ENCODE results near the gene ZNF664. TPM values are rescaled to one million over a fixed set of nuclear protein-coding genes. Genes with fewer than 3 reads are reported as not detected.

Gene ZNF664
- total RNA-seq, 2 experiments from 2014 or later, result 13.4 to 19.0 TPM

GRCh38 chr12:124030008-124030407, 57.0 kb downstream of the ZNF664 start:
- intact Hi-C loops (cut with DNase I, micrococcal nuclease), result loop anchor here in 1 of 2 experiments (10.0 kb wide), 1 partner anchor 535 kb away; the partner anchor contains the start of gene NCOR2
- Mint-ChIP-seq H3K36me3 (ENCODE audit: low read depth) (no peaks in the 10 kb centered on the region), H3K4me3 (no peak overlapping the region), H3K27ac (no peak overlapping the region), H3K4me1 (ENCODE audit: low read depth) (no peaks in the 10 kb centered on the region), H3K27me3 (no peaks in the 10 kb centered on the region), H3K9me3 (no peaks in the 10 kb centered on the region)
- DNase-seq (no peak), ATAC-seq (ENCODE audit: poor library complexity) (no peak)
- H3K4me3 ChIP-seq (ENCODE audit: low read length), result no peak overlapping the region
- ChIA-PET POLR2A (no interaction called here), CTCF (no interaction called here)
- TF ChIP-seq CTCF (IDR thresholded peaks at IDR 0.05), result no peak
- peaks cover 4% of the 10 kb centered on the region for H3K4me1 ChIP-seq (ENCODE audit: insufficient read depth, low read length)
- H3K9me3 ChIP-seq (ENCODE audit: control insufficient read depth in 1 of 2, insufficient read depth in 1 of 2, low read length in 2 of 2), result no peaks in the 10 kb centered on the region
- H3K36me3 ChIP-seq (ENCODE audit: insufficient read depth, low read length), result no peaks in the 10 kb centered on the region
- no peaks in the 10 kb centered on the region for H3K27me3 ChIP-seq (ENCODE audit: control insufficient read depth in 1 of 2, insufficient read depth in 2 of 2, low read length in 2 of 2)
- H3K27ac ChIP-seq (ENCODE audit: low read depth in 1 of 2, low read length in 2 of 2), result no peak overlapping the region

- POLR2A ChIA-PET, result no interaction called here
- no peaks in the 10 kb centered on the region for H3K9me3 ChIP-seq (ENCODE audit: control insufficient read depth in 1 of 2, insufficient read depth in 1 of 2, low read length in 2 of 2)
Measured at GRCh38 chr12:124030510-124030909, 57.5 kb downstream of the ZNF664 start.

GRCh38 chr12:124031058-124031457, 58.0 kb downstream of the ZNF664 start:
- Histone ChIP-seq H3K9me3 (ENCODE audit: control insufficient read depth in 1 of 2, insufficient read depth in 1 of 2, low read length in 2 of 2) (no peaks in the 10 kb centered on the region), H3K36me3 (ENCODE audit: insufficient read depth, low read length) (no peaks in the 10 kb centered on the region), H3K4me3 (ENCODE audit: low read length) (no peak overlapping the region), H3K27me3 (ENCODE audit: control insufficient read depth in 1 of 2, insufficient read depth in 2 of 2, low read length in 2 of 2) (no peaks in the 10 kb centered on the region), H3K27ac (ENCODE audit: low read depth in 1 of 2, low read length in 2 of 2) (no peak overlapping the region), H3K4me1 (ENCODE audit: insufficient read depth, low read length) (peaks cover 4% of the 10 kb centered on the region)
- DNase-seq (no peak), ATAC-seq (ENCODE audit: poor library complexity) (no peak)
- Mint-ChIP-seq H3K4me1 (ENCODE audit: low read depth) (no peaks in the 10 kb centered on the region), H3K27me3 (no peaks in the 10 kb centered on the region), H3K9me3 (no peaks in the 10 kb centered on the region), H3K4me3 (no peak overlapping the region), H3K36me3 (ENCODE audit: low read depth) (no peaks in the 10 kb centered on the region), H3K27ac (no peak overlapping the region)
- CTCF ChIA-PET, result no interaction called here
- intact Hi-C loops (cut with DNase I, micrococcal nuclease), result loop anchor here in 1 of 2 experiments (10.0 kb wide), 1 partner anchor 534 kb away; the partner anchor contains the start of gene NCOR2
- no peak for TF ChIP-seq CTCF (IDR thresholded peaks at IDR 0.05)
- POLR2A ChIA-PET, result no interaction called here

More at GRCh38 chr12:124030510-124030909, 57.5 kb downstream of the ZNF664 start:
- Mint-ChIP-seq H3K4me3 (no peak overlapping the region), H3K36me3 (ENCODE audit: low read depth) (no peaks in the 10 kb centered on the region), H3K27ac (no peak overlapping the region), H3K27me3 (no peaks in the 10 kb centered on the region), H3K9me3 (no peaks in the 10 kb centered on the region), H3K4me1 (ENCODE audit: low read depth) (no peaks in the 10 kb centered on the region)
- Histone ChIP-seq H3K36me3 (ENCODE audit: insufficient read depth, low read length) (no peaks in the 10 kb centered on the region), H3K27me3 (ENCODE audit: control insufficient read depth in 1 of 2, insufficient read depth in 2 of 2, low read length in 2 of 2) (no peaks in the 10 kb centered on the region), H3K4me1 (ENCODE audit: insufficient read depth, low read length) (peaks cover 4% of the 10 kb centered on the region), H3K27ac (ENCODE audit: low read depth in 1 of 2, low read length in 2 of 2) (no peak overlapping the region), H3K4me3 (ENCODE audit: low read length) (no peak overlapping the region)
- no peak for TF ChIP-seq CTCF (IDR thresholded peaks at IDR 0.05)
- DNase-seq (no peak), ATAC-seq (ENCODE audit: poor library complexity) (no peak)
- intact Hi-C loops (cut with DNase I, micrococcal nuclease), result loop anchor here in 1 of 2 experiments (10.0 kb wide), 1 partner anchor 534 kb away; the partner anchor contains the start of gene NCOR2
- CTCF ChIA-PET, result no interaction called here

Measured in CD4-positive, alpha-beta T cell (primary cell).